HL-60 (cell line): ENCODE data around the gene CCDC88B.

Experiments used
- CTCF ChIP-seq: IDR thresholded peaks from one replicate; pipeline ENCODE4 v1.5.1; 2011; ENCODE audit warnings: low read length, control low read depth, inconsistent platforms; ENCODE audit not compliant: insufficient read depth
- GABPA ChIP-seq: IDR thresholded peaks from 2 replicates; pipeline ENCODE4 v1.6.1; 2012; ENCODE audit warnings: low read depth
- POLR2AphosphoS5 ChIP-seq: IDR thresholded peaks from 2 replicates; pipeline ENCODE4 v1.6.1; 2012; ENCODE audit warnings: low read depth
- REST ChIP-seq: IDR thresholded peaks from 2 replicates; pipeline ENCODE4 v1.6.1; 2012; ENCODE audit warnings: low read depth; ENCODE audit not compliant: insufficient replicate concordance
- SPI1 ChIP-seq: IDR thresholded peaks from 2 replicates; pipeline ENCODE4 v1.6.1; 2012; ENCODE audit warnings: low read depth, mild to moderate bottlenecking, borderline replicate concordance

- TF ChIP-seq CTCF (no peak), POLR2AphosphoS5 (no peak), REST (no peak), GABPA (no peak), SPI1 (no peak)
Observed at GRCh38 chr11:64352099-64352994, 12.3 kb downstream of the CCDC88B start.
